ENCODE measurements around the gene RFX5. TPM values are rescaled to one million over a fixed set of nuclear protein-coding genes. Genes with fewer than 3 reads are reported as not detected.
A peak's percentile ranks its signal among the peaks of the same experiment; 100 is the strongest.

Gene RFX5
- total and polyA plus RNA-seq, 9 of the 15 experiments (the other 6 are each of a cell fraction or from before 2014, with no cell fraction given) = 3.8 to 48.2 (median 32.2) TPM

DNA sequence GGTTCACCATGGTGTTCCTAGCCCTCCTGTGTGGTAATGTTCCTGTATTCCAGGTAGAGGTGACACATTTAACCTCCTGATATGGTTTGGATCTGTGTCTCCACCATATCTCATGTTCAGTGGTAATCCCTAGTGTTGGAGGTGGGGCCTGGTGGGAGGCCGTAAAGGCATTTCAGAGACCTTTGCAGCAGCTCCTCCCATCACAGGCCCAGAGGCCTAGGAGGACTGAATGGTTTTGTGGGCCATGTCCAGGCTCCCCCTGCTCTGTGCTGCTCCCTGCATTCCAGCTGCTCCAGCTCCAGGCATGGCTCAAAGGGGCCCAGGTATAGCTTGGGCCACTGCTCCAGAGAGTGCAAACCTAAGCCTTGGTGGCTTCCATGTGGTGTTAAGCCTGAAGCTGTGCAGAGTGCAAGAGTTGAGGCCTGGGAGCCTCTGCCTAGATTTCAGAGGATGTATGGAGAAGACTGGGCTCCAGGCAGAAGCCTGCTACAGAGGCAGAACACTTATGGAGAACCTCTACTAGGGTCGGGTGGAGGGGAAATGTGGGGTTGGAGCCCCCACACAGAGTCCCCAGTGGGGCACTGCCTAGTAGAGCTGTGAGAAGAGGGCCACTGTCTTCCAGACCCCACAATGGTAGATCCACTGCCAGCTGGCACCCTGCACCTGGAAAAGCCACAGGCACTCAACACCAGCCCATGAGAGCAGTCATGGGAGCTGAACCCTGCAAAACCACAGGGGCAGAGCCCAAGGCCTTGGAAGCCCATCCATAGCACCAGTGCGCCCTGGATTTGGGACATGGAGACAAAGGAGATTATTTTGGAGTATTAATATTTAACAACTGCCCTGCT is 15.5 kb upstream of the RFX5 start:
- 51% methylated on average over 3 of the region's 3 CpGs for WGBS (ENCODE audit: insufficient coverage, low coverage, missing lambda C conversion rate)
- Histone ChIP-seq H3K4me1 (replicated peaks in 1 of 2; ENCODE audit: control insufficient read depth in 2 of 2, insufficient read depth in 2 of 2, low read length in 2 of 2) (no peaks in the 10 kb centered on the region), H3K4me2 (ENCODE audit: insufficient read depth, low read length) (no peak overlapping the region), H3K4me3 (no peak overlapping the region), H3K9me1 (ENCODE audit: control insufficient read depth, insufficient read depth, low read length) (no peaks in the 10 kb centered on the region), H3K36me3 (ENCODE audit: control insufficient read depth, insufficient read depth, low read length) (peaks cover 30% of the 10 kb centered on the region; the same call in 2 of the 3 replicates), H3K27me3 (ENCODE audit: control insufficient read depth in 2 of 2, insufficient read depth in 2 of 2, low read length in 2 of 2) (no peaks in the 10 kb centered on the region), H3K9ac (ENCODE audit: insufficient read depth in 1 of 2, low read depth in 2 of 2, low read length in 2 of 2) (no peak overlapping the region), H3K79me2 (ENCODE audit: control insufficient read depth, insufficient read depth, low read length) (no peaks in the 10 kb centered on the region), H4K20me1 (replicated peaks; ENCODE audit: control insufficient read depth, insufficient read depth, low read length) (no peaks in the 10 kb centered on the region), H3K27ac (ENCODE audit: extremely low read depth, low read depth, low read length) (no peak overlapping the region), H2AFZ (ENCODE audit: low read depth, low read length) (no peak overlapping the region), H3K9me3 (replicated peaks; ENCODE audit: control insufficient read depth, insufficient read depth, low read depth, low read length) (peaks cover 7% of the 10 kb centered on the region; the same call in 1 of the 2 replicates)
- FAIRE-seq (no peak), DNase-seq (ENCODE audit: extremely low read depth in 1 of 4, low spot score in 3 of 4) (peak in 1 of 4 experiments; percentile 33), ATAC-seq (peak; percentile 50; the same call in 2 of the 3 replicates)
- ChIA-PET POLR2A (no interaction called here), CTCF (ENCODE audit: low intra/inter-chr PET ratio) (no interaction called here)
- in situ Hi-C loops (cut with MboI) (no loop called here), intact Hi-C loops (cut with micrococcal nuclease) (no loop called here)
- no TSS peak for BruUV-seq (replicated peaks)
- TF ChIP-seq TRIM28 (IDR thresholded peaks at IDR 0.05) = peak; percentile 94
- TF ChIP-seq, protein P1, sequence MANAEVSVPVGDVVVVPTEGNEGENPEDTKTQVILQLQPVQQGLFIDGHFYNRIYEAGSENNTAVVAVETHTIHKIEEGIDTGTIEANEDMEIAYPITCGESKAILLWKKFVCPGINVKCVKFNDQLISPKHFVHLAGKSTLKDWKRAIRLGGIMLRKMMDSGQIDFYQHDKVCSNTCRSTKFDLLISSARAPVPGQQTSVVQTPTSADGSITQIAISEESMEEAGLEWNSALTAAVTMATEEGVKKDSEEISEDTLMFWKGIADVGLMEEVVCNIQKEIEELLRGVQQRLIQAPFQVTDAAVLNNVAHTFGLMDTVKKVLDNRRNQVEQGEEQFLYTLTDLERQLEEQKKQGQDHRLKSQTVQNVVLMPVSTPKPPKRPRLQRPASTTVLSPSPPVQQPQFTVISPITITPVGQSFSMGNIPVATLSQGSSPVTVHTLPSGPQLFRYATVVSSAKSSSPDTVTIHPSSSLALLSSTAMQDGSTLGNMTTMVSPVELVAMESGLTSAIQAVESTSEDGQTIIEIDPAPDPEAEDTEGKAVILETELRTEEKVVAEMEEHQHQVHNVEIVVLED (CRISPR knock-in tag; IDR thresholded peaks at IDR 0.05) = no peak
- peak; percentile 85 for TF ChIP-seq CBX5 (IDR thresholded peaks at IDR 0.05; ENCODE audit: borderline replicate concordance, low read depth)
- peak; percentile 95 for TF ChIP-seq ZFP36 (IDR thresholded peaks at IDR 0.05; ENCODE audit: low read depth, low read length, partially characterized antibody)
- no peak for TF ChIP-seq RBM34 (IDR thresholded peaks at IDR 0.05; ENCODE audit: borderline replicate concordance, insufficient read depth, low read length)
- TF ChIP-seq PTRF (tag; IDR thresholded peaks at IDR 0.05) = no peak
- TF ChIP-seq, protein P2, sequence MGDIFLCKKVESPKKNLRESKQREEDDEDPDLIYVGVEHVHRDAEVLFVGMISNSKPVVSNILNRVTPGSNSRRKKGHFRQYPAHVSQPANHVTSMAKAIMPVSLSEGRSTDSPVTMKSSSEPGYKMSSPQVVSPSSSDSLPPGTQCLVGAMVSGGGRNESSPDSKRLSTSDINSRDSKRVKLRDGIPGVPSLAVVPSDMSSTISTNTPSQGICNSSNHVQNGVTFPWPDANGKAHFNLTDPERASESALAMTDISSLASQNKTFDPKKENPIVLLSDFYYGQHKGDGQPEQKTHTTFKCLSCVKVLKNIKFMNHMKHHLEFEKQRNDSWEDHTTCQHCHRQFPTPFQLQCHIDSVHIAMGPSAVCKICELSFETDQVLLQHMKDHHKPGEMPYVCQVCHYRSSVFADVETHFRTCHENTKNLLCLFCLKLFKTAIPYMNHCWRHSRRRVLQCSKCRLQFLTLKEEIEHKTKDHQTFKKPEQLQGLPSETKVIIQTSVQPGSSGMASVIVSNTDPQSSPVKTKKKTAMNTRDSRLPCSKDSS (IDR thresholded peaks at IDR 0.05; ENCODE audit: low read depth, partially characterized antibody) = peak; percentile 52
- TF ChIP-seq CBX3 (IDR thresholded peaks at IDR 0.05; ENCODE audit: borderline replicate concordance in 1 of 2, low read length in 2 of 2) = peak in 1 of 2 experiments; percentile 96; a peak in 2 of 3 replicates
- TF ChIP-seq CBX1 (IDR thresholded peaks at IDR 0.05; ENCODE audit: low read depth) = peak; percentile 54; the same call in 1 of the 2 replicates
- TF ChIP-seq YY1 (IDR thresholded peaks at IDR 0.05; ENCODE audit: borderline replicate concordance in 1 of 3, control insufficient read depth in 1 of 3, extremely low read depth in 1 of 3, insufficient read depth in 3 of 3, insufficient read length in 1 of 3, insufficient replicate concordance in 2 of 3, low read depth in 1 of 3, low read length in 2 of 3) = peak in 1 of 3 experiments; percentile 10
- TF ChIP-seq IRF2 (CRISPR knock-in tag; IDR thresholded peaks at IDR 0.05) = no peak
- no peak for TF ChIP-seq ZFX (CRISPR knock-in tag; IDR thresholded peaks at IDR 0.05)
- no peak for TF ChIP-seq JUNB (CRISPR knock-in tag; conservative IDR thresholded peaks at IDR 0.05)
- TF ChIP-seq, protein P3, sequence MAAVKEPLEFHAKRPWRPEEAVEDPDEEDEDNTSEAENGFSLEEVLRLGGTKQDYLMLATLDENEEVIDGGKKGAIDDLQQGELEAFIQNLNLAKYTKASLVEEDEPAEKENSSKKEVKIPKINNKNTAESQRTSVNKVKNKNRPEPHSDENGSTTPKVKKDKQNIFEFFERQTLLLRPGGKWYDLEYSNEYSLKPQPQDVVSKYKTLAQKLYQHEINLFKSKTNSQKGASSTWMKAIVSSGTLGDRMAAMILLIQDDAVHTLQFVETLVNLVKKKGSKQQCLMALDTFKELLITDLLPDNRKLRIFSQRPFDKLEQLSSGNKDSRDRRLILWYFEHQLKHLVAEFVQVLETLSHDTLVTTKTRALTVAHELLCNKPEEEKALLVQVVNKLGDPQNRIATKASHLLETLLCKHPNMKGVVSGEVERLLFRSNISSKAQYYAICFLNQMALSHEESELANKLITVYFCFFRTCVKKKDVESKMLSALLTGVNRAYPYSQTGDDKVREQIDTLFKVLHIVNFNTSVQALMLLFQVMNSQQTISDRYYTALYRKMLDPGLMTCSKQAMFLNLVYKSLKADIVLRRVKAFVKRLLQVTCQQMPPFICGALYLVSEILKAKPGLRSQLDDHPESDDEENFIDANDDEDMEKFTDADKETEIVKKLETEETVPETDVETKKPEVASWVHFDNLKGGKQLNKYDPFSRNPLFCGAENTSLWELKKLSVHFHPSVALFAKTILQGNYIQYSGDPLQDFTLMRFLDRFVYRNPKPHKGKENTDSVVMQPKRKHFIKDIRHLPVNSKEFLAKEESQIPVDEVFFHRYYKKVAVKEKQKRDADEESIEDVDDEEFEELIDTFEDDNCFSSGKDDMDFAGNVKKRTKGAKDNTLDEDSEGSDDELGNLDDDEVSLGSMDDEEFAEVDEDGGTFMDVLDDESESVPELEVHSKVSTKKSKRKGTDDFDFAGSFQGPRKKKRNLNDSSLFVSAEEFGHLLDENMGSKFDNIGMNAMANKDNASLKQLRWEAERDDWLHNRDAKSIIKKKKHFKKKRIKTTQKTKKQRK (IDR thresholded peaks at IDR 0.05; ENCODE audit: borderline replicate concordance, low read depth, low read length) = peak; percentile 83

Measured in K562 (cell line).